HFF-Myc (cell line): ENCODE measurements around the gene MAST4.
"Not testable (repeated sequence)": the region's sequence is repeated elsewhere in the genome, so short reads cannot be mapped to it uniquely, and the experiment has no call there.

ENCODE experiments used
- DNase-seq: peaks from one replicate; pipeline ENCODE4 v3.0.0-alpha.2; 2011; ENCODE audit warnings: low read depth; ENCODE audit errors: extremely low read depth
- H3K4me3 ChIP-seq: replicated peaks from 2 replicates; pipeline ENCODE4 v1.5.1; 2011; ENCODE audit warnings: low read depth, mild to moderate bottlenecking, control low read depth, low read length
- TF ChIP-seq, protein P1 (sequence below): IDR thresholded peaks from 2 replicates; pipeline ENCODE4 v1.5.1; 2012; ENCODE audit warnings: mild to moderate bottlenecking, low read depth, low read length, control low read depth; ENCODE audit errors: missing control alignments

The MAST4 gene

DNA sequence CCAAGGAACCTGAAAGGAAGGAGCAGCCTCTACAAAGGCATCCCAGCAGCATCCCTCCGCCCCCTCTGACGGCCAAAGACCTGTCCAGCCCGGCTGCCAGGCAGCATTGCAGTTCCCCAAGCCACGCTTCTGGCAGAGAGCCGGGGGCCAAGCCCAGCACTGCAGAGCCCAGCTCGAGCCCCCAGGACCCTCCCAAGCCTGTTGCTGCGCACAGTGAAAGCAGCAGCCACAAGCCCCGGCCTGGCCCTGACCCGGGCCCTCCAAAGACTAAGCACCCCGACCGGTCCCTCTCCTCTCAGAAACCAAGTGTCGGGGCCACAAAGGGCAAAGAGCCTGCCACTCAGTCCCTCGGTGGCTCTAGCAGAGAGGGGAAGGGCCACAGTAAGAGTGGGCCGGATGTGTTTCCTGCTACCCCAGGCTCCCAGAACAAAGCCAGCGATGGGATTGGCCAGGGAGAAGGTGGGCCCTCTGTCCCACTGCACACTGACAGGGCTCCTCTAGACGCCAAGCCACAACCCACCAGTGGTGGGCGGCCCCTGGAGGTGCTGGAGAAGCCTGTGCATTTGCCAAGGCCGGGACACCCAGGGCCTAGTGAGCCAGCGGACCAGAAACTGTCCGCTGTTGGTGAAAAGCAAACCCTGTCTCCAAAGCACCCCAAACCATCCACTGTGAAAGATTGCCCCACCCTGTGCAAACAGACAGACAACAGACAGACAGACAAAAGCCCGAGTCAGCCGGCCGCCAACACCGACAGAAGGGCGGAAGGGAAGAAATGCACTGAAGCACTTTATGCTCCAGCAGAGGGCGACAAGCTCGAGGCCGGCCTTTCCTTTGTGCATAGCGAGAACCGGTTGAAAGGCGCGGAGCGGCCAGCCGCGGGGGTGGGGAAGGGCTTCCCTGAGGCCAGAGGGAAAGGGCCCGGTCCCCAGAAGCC is 569.6 kb downstream of the MAST4 start:
- TF ChIP-seq, protein P1, sequence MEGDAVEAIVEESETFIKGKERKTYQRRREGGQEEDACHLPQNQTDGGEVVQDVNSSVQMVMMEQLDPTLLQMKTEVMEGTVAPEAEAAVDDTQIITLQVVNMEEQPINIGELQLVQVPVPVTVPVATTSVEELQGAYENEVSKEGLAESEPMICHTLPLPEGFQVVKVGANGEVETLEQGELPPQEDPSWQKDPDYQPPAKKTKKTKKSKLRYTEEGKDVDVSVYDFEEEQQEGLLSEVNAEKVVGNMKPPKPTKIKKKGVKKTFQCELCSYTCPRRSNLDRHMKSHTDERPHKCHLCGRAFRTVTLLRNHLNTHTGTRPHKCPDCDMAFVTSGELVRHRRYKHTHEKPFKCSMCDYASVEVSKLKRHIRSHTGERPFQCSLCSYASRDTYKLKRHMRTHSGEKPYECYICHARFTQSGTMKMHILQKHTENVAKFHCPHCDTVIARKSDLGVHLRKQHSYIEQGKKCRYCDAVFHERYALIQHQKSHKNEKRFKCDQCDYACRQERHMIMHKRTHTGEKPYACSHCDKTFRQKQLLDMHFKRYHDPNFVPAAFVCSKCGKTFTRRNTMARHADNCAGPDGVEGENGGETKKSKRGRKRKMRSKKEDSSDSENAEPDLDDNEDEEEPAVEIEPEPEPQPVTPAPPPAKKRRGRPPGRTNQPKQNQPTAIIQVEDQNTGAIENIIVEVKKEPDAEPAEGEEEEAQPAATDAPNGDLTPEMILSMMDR: peak; percentile 37
- no peak for DNase-seq

DNA sequence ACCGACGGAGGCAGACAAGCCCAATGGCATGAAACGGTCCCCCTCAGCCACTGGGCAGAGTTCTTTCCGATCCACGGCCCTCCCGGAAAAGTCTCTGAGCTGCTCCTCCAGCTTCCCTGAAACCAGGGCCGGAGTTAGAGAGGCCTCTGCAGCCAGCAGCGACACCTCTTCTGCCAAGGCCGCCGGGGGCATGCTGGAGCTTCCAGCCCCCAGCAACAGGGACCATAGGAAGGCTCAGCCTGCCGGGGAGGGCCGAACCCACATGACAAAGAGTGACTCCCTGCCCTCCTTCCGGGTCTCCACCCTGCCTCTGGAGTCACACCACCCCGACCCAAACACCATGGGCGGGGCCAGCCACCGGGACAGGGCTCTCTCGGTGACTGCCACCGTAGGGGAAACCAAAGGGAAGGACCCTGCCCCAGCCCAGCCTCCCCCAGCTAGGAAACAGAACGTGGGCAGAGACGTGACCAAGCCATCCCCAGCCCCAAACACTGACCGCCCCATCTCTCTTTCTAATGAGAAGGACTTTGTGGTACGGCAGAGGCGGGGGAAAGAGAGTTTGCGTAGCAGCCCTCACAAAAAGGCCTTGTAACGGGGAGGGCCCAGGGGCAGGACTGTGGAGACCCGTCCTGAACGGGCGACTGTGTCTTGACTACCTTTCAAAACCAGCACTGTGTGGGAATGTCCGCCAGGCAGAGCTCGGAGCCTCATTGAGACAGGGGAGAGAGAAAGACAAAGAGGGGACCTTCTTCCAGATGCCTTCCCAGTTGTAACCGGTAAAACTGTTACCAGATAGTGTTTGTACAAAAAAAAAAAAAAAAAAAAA is 570.5 kb downstream of the MAST4 start:
- H3K4me3 ChIP-seq: no peak overlapping the region
- TF ChIP-seq, protein P1: no peak
- DNase-seq: no peak

More for the DNA sequence above, 569.6 kb downstream of the MAST4 start:
- H3K4me3 ChIP-seq: no peak overlapping the region

DNA sequence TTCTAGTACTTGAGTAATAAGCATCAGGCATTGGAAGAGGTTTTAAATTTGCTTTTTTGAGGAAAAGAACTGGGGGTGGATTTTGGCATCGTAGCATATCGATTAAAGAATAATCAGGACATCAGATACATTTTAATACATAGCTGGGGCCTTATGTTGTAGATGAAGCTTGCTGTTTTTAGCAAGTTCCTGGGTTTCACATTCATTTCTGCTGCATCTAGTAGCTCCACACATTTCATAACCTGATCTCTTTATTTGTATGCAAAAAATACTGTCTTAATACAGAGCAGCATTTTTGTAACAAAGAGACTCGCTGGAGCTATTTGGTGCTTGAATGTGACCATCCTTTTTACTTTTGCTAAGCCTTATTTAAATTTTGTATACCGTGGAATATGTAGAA is 571.9 kb downstream of the MAST4 start:
- no peak for DNase-seq
- TF ChIP-seq, protein P1: no peak
- H3K4me3 ChIP-seq: no peak overlapping the region

DNA sequence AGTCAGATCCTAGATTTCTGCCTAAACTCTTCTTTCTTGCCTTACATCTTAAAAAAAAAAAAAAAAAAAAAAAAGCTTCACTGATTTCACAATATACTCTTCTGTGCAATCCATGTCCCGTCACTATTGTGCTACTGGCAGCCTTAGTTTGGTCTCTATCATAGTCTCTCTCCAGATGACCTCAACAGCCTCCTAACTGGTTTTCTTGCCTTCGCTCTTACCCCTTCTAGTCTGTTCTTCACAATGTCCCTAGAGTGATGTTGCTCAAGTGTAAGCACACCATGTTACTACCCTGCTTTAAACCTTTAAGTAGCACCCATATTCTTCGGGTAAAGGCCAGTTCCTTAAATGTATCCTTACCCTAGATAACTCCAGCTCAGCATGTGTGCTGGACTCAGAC is 574.6 kb downstream of the MAST4 start:
- H3K4me3 ChIP-seq: no peak overlapping the region
- TF ChIP-seq, protein P1: no peak
- DNase-seq: no peak

DNA sequence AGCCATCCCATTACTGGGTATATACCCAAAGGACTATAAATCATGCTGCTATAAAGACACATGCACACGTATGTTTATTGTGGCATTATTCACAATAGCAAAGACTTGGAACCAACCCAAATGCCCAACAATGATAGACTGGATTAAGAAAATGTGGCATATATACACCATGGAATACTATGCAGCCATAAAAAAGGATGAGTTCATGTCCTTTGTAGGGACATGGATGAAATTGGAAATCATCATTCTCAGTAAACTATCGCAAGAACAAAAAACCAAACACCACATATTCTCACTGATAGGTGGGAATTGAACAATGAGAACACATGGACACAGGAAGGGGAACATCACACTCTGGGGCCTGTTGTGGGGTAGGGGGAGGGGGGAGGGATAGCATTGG is 577.2 kb downstream of the MAST4 start:
- not testable (repeated sequence) for H3K4me3 ChIP-seq, DNase-seq

DNA sequence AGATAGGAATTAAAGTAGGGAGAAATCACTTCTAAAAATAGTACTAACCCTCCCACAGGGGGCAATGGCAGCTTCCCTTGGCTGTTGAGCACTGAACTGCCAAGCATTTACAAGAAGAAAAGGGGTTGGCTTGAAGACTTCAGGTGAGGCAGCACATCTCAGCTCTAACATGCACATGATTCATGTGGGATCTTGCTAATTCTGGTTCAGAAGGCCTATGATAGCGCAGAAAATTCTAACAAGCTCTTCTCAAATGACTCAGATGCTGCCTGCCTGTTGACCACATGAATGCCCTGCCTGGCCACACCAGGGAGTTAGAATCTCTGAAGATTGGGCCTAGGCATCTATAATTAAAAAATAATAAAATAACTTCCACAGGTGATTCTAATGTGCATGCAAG is 577.8 kb downstream of the MAST4 start:
- H3K4me3 ChIP-seq: no peak overlapping the region
- TF ChIP-seq, protein P1: no peak
- no peak for DNase-seq

DNA sequence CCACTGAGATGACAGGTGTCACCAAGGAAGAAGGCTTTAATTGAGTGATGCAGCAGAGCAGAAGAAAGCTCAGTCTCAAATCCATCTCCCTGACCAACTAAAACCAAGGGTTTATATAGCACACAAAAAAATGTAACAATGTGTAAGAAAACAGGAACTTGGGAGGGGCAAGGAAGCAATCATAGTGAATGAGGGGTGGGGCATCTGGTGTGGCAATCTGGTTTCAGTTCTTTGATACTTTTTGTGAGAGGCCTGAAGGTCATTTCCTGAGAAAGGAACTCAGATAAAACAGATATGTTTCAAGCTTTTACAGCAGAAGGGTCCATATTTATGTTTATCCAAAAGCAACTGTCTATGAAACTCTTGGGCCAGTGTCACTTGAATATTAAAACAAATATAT is 580.7 kb downstream of the MAST4 start:
- TF ChIP-seq, protein P1: no peak
- H3K4me3 ChIP-seq: no peak overlapping the region
- no peak for DNase-seq
